Activated CD8-positive, alpha-beta memory T cell treated with anti-CD3 and anti-CD28 coated beads, Interleukin-2, amount 10 ng/mL, durations not matched to agents 7 days and 5 days (primary cell): Measurements from ENCODE around the gene ZNF521. TPM values are rescaled to one million over a fixed set of nuclear protein-coding genes. Genes with fewer than 3 reads are reported as not detected.
A peak's percentile ranks its signal among the peaks of the same experiment; 100 is the strongest.

ENCODE experiments used
- ATAC-seq: fragments of 150-1000 bp; cut with Tn5 transposase; one replicate; pipeline ENCODE4 v1.10.0; 2021; ENCODE audit warnings: moderate library complexity
- CTCF ChIA-PET: fragments of 350-600 bp; sonication (Branson Sonifier 250); formaldehyde crosslinking; loops from one replicate; lab custom pipeline; 2021; ENCODE audit warnings: antibody characterized with exemption; lab: Charles Lee
- DNase-seq: peaks from one replicate; pipeline ENCODE4 v3.0.0-alpha.2; 2020
- H3K27ac Mint-ChIP-seq: one replicate; pipeline ENCODE4 v1.8.0; 2021; ENCODE audit warnings: mild to moderate bottlenecking, mixed read lengths
- H3K27me3 Mint-ChIP-seq: one replicate; pipeline ENCODE4 v1.8.0; 2021; ENCODE audit warnings: mixed read lengths
- H3K36me3 Mint-ChIP-seq: one replicate; pipeline ENCODE4 v1.8.0; 2021; ENCODE audit warnings: mild to moderate bottlenecking, mixed read lengths
- H3K4me1 Mint-ChIP-seq: one replicate; pipeline ENCODE4 v1.8.0; 2021; ENCODE audit warnings: mixed read lengths
- H3K4me3 Mint-ChIP-seq: one replicate; pipeline ENCODE4 v1.8.0; 2021; ENCODE audit warnings: mild to moderate bottlenecking, moderate library complexity, mixed read lengths
- H3K9me3 Mint-ChIP-seq: one replicate; pipeline ENCODE4 v1.8.0; 2022; ENCODE audit warnings: low read depth, mixed read lengths
- total RNA-seq, 2 experiments: library from RNA; stranded (reverse); gene quantifications; one replicate each; pipeline ENCODE4 v1.2.3, GENCODE V29; 2021

Gene ZNF521
- total RNA-seq, 2 experiments from 2014 or later = not detected

DNA sequence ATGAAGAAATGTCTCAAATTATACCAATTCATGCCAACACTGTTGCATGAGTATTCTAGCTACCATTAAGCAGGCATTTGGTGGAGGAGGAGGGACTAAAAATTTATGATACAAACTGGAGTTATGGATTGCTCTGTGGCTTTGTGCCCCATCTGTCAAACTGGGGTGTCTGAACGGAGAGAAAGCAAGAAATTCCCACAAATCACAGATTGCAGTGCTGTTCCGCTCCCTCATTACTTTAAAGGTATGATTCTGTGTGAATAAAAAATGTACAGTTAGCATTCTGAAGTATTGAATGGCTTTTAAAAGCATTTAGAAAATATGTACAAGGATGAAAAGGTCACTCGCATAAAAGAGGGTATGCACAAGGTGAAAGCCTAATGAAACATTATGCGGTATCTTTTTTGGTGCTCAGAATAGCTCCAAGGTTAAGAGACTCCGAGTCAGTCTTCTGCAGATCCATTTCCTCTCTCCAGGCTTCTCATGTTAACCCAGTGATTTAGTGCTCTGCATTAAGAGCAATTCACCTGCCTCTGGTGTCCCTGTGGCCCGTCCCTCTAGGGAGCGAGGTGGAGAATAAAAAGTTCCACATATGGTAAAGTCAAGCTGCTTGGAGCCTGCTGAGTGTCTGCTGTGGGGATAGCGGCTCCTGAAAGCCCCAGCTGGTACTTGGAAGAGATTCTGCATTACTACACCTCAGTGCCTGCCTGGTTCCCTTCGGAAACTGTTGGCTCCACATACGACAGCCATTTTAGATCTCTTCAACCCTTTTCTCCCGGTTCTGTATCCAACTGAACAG is 184.2 kb downstream of the ZNF521 start:
- no peaks in the 10 kb centered on the region for H3K36me3 Mint-ChIP-seq

DNA sequence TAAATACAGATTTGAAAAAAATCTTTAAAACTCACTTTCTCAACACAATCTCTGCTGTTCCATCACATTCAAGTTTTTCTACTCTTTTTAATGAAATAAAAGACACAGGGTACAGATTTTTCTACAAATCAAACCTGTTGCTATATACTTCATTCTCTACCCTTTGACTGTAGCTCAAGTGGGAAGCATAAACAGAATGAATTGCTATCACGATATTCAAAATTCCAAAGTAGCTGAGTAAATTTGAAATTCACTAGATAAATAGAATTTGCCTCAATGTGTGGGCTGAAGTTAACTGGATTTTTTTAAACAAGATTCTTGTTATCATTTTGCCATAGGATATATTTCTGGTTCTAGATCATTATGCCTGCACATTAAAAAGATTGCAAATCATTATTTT is 185.9 kb downstream of the ZNF521 start:
- no peak for ATAC-seq
- Mint-ChIP-seq H3K27me3 (no peaks in the 10 kb centered on the region), H3K27ac (no peak overlapping the region), H3K4me1 (peaks cover 7% of the 10 kb centered on the region), H3K9me3 (no peaks in the 10 kb centered on the region), H3K4me3 (no peak overlapping the region), H3K36me3 (no peaks in the 10 kb centered on the region)
- CTCF ChIA-PET = no interaction called here
- DNase-seq = no peak

More for the DNA sequence above, 184.2 kb downstream of the ZNF521 start:
- ATAC-seq = no peak
- Mint-ChIP-seq H3K27ac (no peak overlapping the region), H3K4me1 (peaks cover 7% of the 10 kb centered on the region), H3K4me3 (no peak overlapping the region), H3K27me3 (no peaks in the 10 kb centered on the region), H3K9me3 (no peaks in the 10 kb centered on the region)
- no peak for DNase-seq
- CTCF ChIA-PET = no interaction called here

DNA sequence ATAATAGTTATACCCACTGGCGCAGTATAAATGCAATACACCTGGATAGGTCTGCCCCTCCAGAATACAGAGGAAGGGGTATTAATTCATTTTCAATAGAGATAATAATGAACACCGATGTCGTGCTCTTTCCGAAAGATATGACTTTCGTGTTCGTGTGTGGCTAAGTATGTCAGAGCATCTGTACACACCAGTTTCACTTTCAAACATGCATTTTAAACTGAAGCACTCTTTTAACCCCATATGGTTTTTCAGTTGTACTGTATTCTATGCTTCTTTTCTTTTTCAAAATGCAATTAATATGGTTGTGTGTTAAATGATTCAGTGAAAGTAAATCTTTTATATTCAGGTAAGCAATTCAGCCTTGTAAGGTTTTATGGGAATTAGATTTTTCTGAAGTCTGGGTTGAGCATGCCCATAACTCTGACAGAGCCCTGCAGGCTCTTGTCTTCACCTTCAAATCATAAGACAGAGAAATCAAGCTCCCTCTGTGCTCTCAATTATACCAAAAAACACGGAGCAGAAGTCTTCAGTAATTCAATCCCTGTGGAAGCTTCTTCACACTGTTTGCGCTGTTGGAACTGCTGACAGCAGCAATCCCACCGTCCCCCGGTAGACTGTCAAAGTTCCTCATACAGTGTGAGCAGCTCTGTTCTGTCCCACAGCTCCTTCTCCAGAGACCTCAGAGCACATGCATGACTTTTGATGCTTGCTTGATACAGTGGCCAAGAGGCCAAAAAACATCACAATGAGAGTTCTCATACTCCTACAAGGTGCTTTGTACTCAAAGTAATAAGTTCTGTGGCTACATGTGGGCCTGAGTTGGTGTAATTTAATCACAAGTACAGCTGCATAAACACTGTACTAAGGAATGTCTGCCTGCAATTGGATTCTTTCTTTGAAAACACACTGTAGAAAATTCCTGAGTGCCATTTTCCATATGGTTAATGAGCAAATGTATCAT is 186.8 kb downstream of the ZNF521 start:
- Mint-ChIP-seq H3K36me3 (no peaks in the 10 kb centered on the region), H3K4me3 (peak overlapping the region; percentile 50), H3K4me1 (peaks cover 7% of the 10 kb centered on the region), H3K27ac (no peak overlapping the region), H3K9me3 (no peaks in the 10 kb centered on the region), H3K27me3 (no peaks in the 10 kb centered on the region)
- peak; percentile 51 for ATAC-seq
- CTCF ChIA-PET = no interaction called here
- no peak for DNase-seq

GRCh38 chr18:25164211-25164847 is 187.6 kb downstream of the ZNF521 start:
- no peaks in the 10 kb centered on the region for H3K27me3 Mint-ChIP-seq
- no peaks in the 10 kb centered on the region for H3K9me3 Mint-ChIP-seq
- ATAC-seq (no peak), DNase-seq (no peak)
- peaks cover 7% of the 10 kb centered on the region for H3K4me1 Mint-ChIP-seq
- CTCF ChIA-PET = interaction anchor here (1.0 kb wide), 1 partner anchor 26 kb away, joined by 3 read pairs; no protein-coding TSS in a partner anchor
- no peaks in the 10 kb centered on the region for H3K36me3 Mint-ChIP-seq
- H3K4me3 Mint-ChIP-seq = peak overlapping the region; percentile 50
- H3K27ac Mint-ChIP-seq = no peak overlapping the region

DNA sequence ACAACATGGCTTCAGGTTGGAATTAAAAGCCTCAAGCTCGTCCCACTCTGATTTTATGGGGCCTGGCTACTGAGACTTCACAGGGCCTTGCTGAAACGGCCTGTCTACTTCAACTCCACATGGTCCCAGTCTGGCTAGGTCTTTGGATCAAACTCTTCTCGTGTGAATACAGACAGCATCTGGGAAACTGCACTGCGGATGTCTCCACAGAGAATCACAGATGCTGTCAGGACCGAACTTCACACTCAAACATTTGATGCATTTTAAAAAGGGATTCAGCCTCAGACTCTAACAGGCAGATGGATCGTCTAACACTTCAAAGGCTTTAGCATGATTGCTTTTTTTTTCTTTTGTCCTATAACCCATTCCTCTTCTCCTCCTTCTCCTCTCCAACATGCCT is 198.5 kb downstream of the ZNF521 start:
- Mint-ChIP-seq H3K27ac (no peak overlapping the region), H3K9me3 (peaks cover 4% of the 10 kb centered on the region), H3K4me1 (no peaks in the 10 kb centered on the region), H3K36me3 (no peaks in the 10 kb centered on the region), H3K27me3 (no peaks in the 10 kb centered on the region), H3K4me3 (no peak overlapping the region)
- ATAC-seq (no peak), DNase-seq (no peak)
- CTCF ChIA-PET = no interaction called here

- CTCF ChIA-PET = no interaction called here
- H3K27me3 Mint-ChIP-seq = no peaks in the 10 kb centered on the region
Observed at GRCh38 chr18:25147877-25148488, 204.0 kb downstream of the ZNF521 start.

DNA sequence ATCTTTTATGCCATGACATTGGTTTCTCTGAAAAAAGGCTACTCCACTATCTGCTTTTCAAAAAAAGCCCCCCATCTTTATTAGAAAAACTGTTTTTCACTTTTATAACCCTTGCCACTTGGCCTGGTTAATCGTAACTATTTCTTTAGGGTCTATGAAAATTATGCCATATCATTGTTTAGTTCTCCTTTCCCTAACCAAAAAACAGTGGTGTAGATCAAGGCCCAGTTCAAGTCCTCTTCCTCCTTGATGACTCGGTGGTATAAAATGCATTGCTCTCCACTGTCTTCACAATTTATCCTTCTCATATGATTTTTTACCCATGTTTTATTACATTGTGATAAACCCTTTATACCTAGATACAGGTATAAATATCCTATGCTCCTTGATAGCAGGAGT is 205.5 kb downstream of the ZNF521 start:
- Mint-ChIP-seq H3K36me3 (no peaks in the 10 kb centered on the region), H3K4me1 (no peaks in the 10 kb centered on the region), H3K27me3 (no peaks in the 10 kb centered on the region), H3K27ac (no peak overlapping the region), H3K9me3 (no peaks in the 10 kb centered on the region), H3K4me3 (no peak overlapping the region)
- ATAC-seq (no peak), DNase-seq (no peak)
- CTCF ChIA-PET = no interaction called here

More at GRCh38 chr18:25147877-25148488, 204.0 kb downstream of the ZNF521 start:
- H3K4me1 Mint-ChIP-seq = no peaks in the 10 kb centered on the region
- no peaks in the 10 kb centered on the region for H3K36me3 Mint-ChIP-seq
- H3K9me3 Mint-ChIP-seq = peaks cover 3% of the 10 kb centered on the region
- no peak overlapping the region for H3K4me3 Mint-ChIP-seq
- ATAC-seq (no peak), DNase-seq (no peak)
- H3K27ac Mint-ChIP-seq = no peak overlapping the region

DNA sequence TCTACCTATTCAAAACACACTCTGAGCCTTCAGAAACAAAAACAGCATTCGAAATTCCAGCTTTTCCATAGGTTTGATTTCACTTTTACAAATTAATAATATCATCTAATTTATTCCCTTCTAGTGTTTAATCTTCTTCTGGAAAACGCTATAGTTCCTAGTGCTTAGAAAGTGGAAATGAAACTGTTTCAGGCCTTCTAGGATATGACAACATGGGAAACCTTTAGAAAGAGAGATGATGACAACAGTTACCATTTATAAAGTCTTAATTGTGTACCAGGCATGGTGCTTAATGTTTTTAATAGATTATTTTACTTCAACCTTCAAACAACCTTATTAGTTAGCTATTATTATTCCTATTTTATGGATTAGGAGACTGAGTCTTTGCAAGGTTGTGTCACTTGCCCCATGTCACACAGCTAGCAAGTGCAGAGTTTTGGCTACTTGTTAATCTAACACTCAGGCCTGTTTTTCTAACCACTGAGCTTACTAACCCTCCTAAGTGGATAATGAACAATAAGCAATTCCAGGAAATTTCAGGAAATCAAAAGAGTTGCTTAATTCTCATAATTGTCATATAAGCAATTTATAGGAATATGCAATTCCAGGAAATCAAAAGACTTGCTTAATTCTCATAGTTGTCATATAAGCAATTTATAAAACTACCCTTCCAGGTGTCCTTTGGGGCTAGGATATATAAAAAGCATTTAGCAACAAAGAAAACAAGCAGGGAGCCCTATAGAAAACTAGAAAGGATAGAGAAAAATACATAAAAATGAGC is 206.0 kb downstream of the ZNF521 start:
- DNase-seq = no peak
- Mint-ChIP-seq H3K27ac (no peak overlapping the region), H3K36me3 (no peaks in the 10 kb centered on the region), H3K9me3 (no peaks in the 10 kb centered on the region), H3K4me3 (no peak overlapping the region), H3K4me1 (no peaks in the 10 kb centered on the region), H3K27me3 (no peaks in the 10 kb centered on the region)
- ATAC-seq = no peak
- CTCF ChIA-PET = no interaction called here

DNA sequence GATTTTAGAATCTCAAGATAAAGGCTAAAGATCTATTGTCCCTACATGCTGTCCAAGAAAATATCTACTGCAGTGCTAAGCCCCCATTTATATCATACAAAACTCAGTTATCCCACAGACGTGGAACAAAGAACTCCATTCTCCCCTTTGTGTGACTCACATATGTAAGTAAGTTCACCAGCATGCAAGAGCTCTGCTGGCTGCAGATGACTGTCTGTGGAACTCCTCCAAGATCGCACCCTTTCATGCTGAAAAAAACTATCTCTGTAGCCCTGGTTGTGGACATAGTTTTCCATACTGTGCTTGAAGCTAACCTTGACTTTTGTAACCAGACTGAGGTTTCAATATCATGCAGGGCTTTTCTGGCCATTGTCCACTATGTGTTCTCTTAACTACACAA is 207.1 kb downstream of the ZNF521 start:
- Mint-ChIP-seq H3K27me3 (no peaks in the 10 kb centered on the region), H3K4me1 (no peaks in the 10 kb centered on the region), H3K9me3 (no peaks in the 10 kb centered on the region), H3K4me3 (no peak overlapping the region), H3K27ac (no peak overlapping the region), H3K36me3 (no peaks in the 10 kb centered on the region)
- ATAC-seq = no peak
- CTCF ChIA-PET = no interaction called here
- no peak for DNase-seq

GRCh38 chr18:25141886-25142285 is 210.1 kb downstream of the ZNF521 start:
- H3K4me1 Mint-ChIP-seq = no peaks in the 10 kb centered on the region
- ATAC-seq = no peak
- CTCF ChIA-PET = no interaction called here
- no peaks in the 10 kb centered on the region for H3K36me3 Mint-ChIP-seq
- H3K9me3 Mint-ChIP-seq = no peaks in the 10 kb centered on the region
- H3K27me3 Mint-ChIP-seq = no peaks in the 10 kb centered on the region
- no peak for DNase-seq
- no peak overlapping the region for H3K27ac Mint-ChIP-seq
- H3K4me3 Mint-ChIP-seq = no peak overlapping the region

DNA sequence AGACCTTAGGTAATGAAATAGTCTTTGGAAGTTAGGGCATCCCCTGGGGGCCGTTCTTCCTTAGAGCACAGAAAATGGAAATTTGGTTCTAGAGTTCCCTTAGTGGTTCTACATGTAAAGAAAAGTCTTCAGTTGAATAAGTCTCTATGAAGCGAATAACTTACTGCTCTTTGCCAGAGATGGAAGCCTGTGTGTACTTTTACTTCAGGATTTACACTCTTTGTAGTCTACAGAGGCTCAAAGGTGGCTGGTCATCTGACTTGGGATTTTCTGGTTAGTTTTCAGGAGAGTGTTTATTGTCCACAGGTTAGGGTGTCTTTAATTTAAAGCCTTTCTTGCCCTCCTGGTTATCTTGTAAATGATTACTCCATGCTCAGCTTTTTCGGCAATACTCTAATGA is 210.6 kb downstream of the ZNF521 start:
- H3K4me1 Mint-ChIP-seq = no peaks in the 10 kb centered on the region

DNA sequence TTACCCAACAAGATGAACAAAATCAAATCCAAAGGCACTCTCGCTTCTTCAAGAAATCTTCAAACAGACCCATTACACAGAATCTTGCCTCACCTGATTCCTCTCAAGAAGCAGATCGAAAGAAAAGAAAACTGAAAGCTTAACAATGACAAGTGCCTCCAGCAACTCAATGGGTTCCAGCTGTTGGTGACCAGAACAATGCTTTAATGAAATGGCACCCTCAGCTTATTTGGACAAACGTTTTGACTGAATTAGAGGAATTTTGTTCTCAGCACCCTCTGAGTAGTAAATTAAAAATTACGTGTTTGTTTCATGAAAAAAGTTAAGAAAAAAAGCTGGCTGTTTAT is 211.0 kb downstream of the ZNF521 start:
- Mint-ChIP-seq H3K9me3 (no peaks in the 10 kb centered on the region), H3K27ac (no peak overlapping the region), H3K36me3 (no peaks in the 10 kb centered on the region), H3K4me1 (no peaks in the 10 kb centered on the region), H3K4me3 (no peak overlapping the region), H3K27me3 (no peaks in the 10 kb centered on the region)
- DNase-seq = no peak
- CTCF ChIA-PET = no interaction called here
- no peak for ATAC-seq

More for the DNA sequence above, 210.6 kb downstream of the ZNF521 start:
- H3K9me3 Mint-ChIP-seq = no peaks in the 10 kb centered on the region
- CTCF ChIA-PET = no interaction called here
- no peaks in the 10 kb centered on the region for H3K36me3 Mint-ChIP-seq
- ATAC-seq (no peak), DNase-seq (no peak)
- H3K4me3 Mint-ChIP-seq = no peak overlapping the region
- H3K27ac Mint-ChIP-seq = no peak overlapping the region
- H3K27me3 Mint-ChIP-seq = no peaks in the 10 kb centered on the region
